HG03108 (cell line): ENCODE measurements around the gene NENF.

Experiments
- ATAC-seq: cut with Tn5 transposase; IDR thresholded peaks from one replicate; pipeline ENCODE4 v1.9.1; 2021; ENCODE audit warnings: moderate library complexity; ENCODE audit not compliant: unreplicated experiment

NENF gene

GRCh38 chr1:212430955-212431394 lies 1.7 kb upstream of the NENF start:
- no peak for ATAC-seq

GRCh38 chr1:212431644-212432043 lies 1.1 kb upstream of the NENF start:
- ATAC-seq: no peak

GRCh38 chr1:212432272-212432660 lies 454 bp upstream of the NENF start:
- ATAC-seq: no peak

GRCh38 chr1:212433577-212434462 lies 1.1 kb downstream of the NENF start:
- no peak for ATAC-seq

- ATAC-seq: no peak
These were observed 2.3 kb downstream of the NENF start for GRCh38 chr1:212434992-212435391.

GRCh38 chr1:212437179-212437798 lies 4.6 kb downstream of the NENF start:
- ATAC-seq: no peak

GRCh38 chr1:212438831-212439237 lies 6.1 kb downstream of the NENF start:
- no peak for ATAC-seq

GRCh38 chr1:212440419-212440818 lies 7.7 kb downstream of the NENF start:
- ATAC-seq: no peak

- ATAC-seq: no peak
These were observed 9.7 kb downstream of the NENF start for GRCh38 chr1:212442408-212442807.

GRCh38 chr1:212446333-212446732 lies 13.6 kb downstream of the NENF start:
- no peak for ATAC-seq

- ATAC-seq: no peak
These were observed 14.8 kb downstream of the NENF start for GRCh38 chr1:212447478-212447877.

- no peak for ATAC-seq
These were observed 17.7 kb downstream of the NENF start for GRCh38 chr1:212450331-212450881.

GRCh38 chr1:212451416-212452322 lies 18.9 kb downstream of the NENF start:
- no peak for ATAC-seq

- ATAC-seq: no peak
These were observed 19.8 kb downstream of the NENF start for GRCh38 chr1:212452323-212453155.

- no peak for ATAC-seq
These were observed 20.6 kb downstream of the NENF start for GRCh38 chr1:212453156-212453857.

- ATAC-seq: no peak
These were observed 22.0 kb downstream of the NENF start for GRCh38 chr1:212454741-212455140.

GRCh38 chr1:212455401-212455800 lies 22.7 kb downstream of the NENF start:
- no peak for ATAC-seq

GRCh38 chr1:212455803-212456528 lies 23.2 kb downstream of the NENF start:
- no peak for ATAC-seq
